H1 (cell line): ENCODE results near the gene VTN. TPM values are rescaled to one million over a fixed set of nuclear protein-coding genes. Genes with fewer than 3 reads are reported as not detected.

Experiments
- CTCF ChIA-PET: fragments of 300-600 bp; sonication (Branson Sonifier 250); formaldehyde crosslinking; loops from one replicate; lab custom pipeline; 2021; ENCODE audit not compliant: partially characterized antibody; lab: Charles Lee
- POLR2A ChIA-PET: fragments of 300-600 bp; sonication (Branson Sonifier 250); formaldehyde crosslinking; loops from one replicate; lab custom pipeline; 2021; ENCODE audit warnings: inconsistent platforms; ENCODE audit not compliant: partially characterized antibody; lab: Charles Lee
- DNase-seq, 2 experiments: peaks; one replicate each; pipeline versions ENCODE4 v3.0.0 to v3.0.0-alpha.2; 2010 to 2022; ENCODE audit warnings: low spot score in 2 of 2, low read depth in 1 of 2, mixed read lengths in 1 of 2
- FAIRE-seq: peaks from 2 replicates; lab custom pipeline; 2011; peaks lifted over from hg19 to GRCh38; lab: Jason Lieb, UNC
- H2AFZ ChIP-seq: 2 replicates; pipeline ENCODE4 v1.8.1; 2012; ENCODE audit warnings: low read length, inconsistent platforms
- H2AK5ac ChIP-seq: 2 replicates; pipeline ENCODE4 v1.6.1; 2013; ENCODE audit warnings: low read depth, low read length
- H2BK120ac ChIP-seq: replicated peaks from 2 replicates; pipeline ENCODE3; 2013; ENCODE audit warnings: low read depth, low read length, inconsistent platforms
- H2BK12ac ChIP-seq: 2 replicates; pipeline ENCODE4 v1.6.1; 2013; ENCODE audit warnings: low read depth, low read length
- H2BK15ac ChIP-seq: 2 replicates; pipeline ENCODE4 v1.6.1; 2013; ENCODE audit warnings: low read length
- H2BK20ac ChIP-seq: 2 replicates; pipeline ENCODE4 v1.6.1; 2013; ENCODE audit warnings: low read length
- H2BK5ac ChIP-seq: 2 replicates; pipeline ENCODE4 v1.6.1; 2013; ENCODE audit warnings: low read depth, low read length
- H3K14ac ChIP-seq: 2 replicates; pipeline ENCODE4 v1.6.1; 2013; ENCODE audit warnings: inconsistent platforms; ENCODE audit not compliant: insufficient read length
- H3K18ac ChIP-seq: 2 replicates; pipeline ENCODE4 v1.6.1; 2013; ENCODE audit warnings: low read length; ENCODE audit errors: extremely low read depth
- H3K23ac ChIP-seq: 2 replicates; pipeline ENCODE4 v1.6.1; 2013; ENCODE audit warnings: inconsistent platforms; ENCODE audit not compliant: insufficient read length
- H3K23me2 ChIP-seq: 2 replicates; pipeline ENCODE4 v1.6.1; 2013; ENCODE audit warnings: low read depth, low read length
- H3K27ac ChIP-seq: 2 replicates; pipeline ENCODE4 v1.6.1; 2011; ENCODE audit warnings: low read depth, low read length, inconsistent platforms
- H3K27me3 ChIP-seq, 4 experiments: replicated peaks in 1 of 4; 1 replicate in 1 of 4; 2 replicates in 3 of 4; pipeline versions ENCODE4 v1.6.1 to v1.8.1; 2011 to 2013; ENCODE audit warnings: low read length in 3 of 4, mild to moderate bottlenecking in 3 of 4, inconsistent platforms in 2 of 4, mixed read lengths in 2 of 4, moderate library complexity in 1 of 4; ENCODE audit not compliant: control insufficient read depth in 3 of 4, insufficient read depth in 3 of 4; ENCODE audit errors: extremely low read depth in 1 of 4
- H3K36me3 ChIP-seq, 4 experiments: 2 replicates each; pipeline versions ENCODE4 v1.6.1 to v1.8.1; 2011 to 2013; ENCODE audit warnings: mild to moderate bottlenecking in 4 of 4, low read length in 3 of 4, moderate library complexity in 2 of 4, control low read depth in 1 of 4, inconsistent platforms in 1 of 4; ENCODE audit not compliant: insufficient read depth in 4 of 4, control insufficient read depth in 2 of 4
- H3K4ac ChIP-seq: replicated peaks from 2 replicates; pipeline ENCODE3; 2013; ENCODE audit warnings: low read length, low read depth, mixed read lengths, inconsistent platforms; ENCODE audit not compliant: insufficient read length
- H3K4me1 ChIP-seq, 4 experiments: replicated peaks in 1 of 4; 1 replicate in 1 of 4; 2 replicates in 3 of 4; pipeline versions ENCODE4 v1.6.1 to v1.8.1; 2011 to 2013; ENCODE audit warnings: low read length in 3 of 4, inconsistent platforms in 2 of 4, mixed read lengths in 1 of 4; ENCODE audit not compliant: insufficient read depth in 4 of 4, control insufficient read depth in 3 of 4
- H3K4me2 ChIP-seq, 2 experiments: 2 replicates each; pipeline versions ENCODE4 v1.6.1 to v1.8.1; 2011 to 2013; ENCODE audit warnings: low read depth in 2 of 2, low read length in 2 of 2, control low read depth in 1 of 2, inconsistent platforms in 1 of 2, mild to moderate bottlenecking in 1 of 2; ENCODE audit not compliant: insufficient read depth in 1 of 2
- H3K4me3 ChIP-seq, 4 experiments: fragments of 200-600, 300-600 bp in 1 of 4; sonication (generic), shearing (Covaris generic), sonication (Bioruptor Twin) in 1 of 4; 2 replicates each; pipeline versions ENCODE4 v1.5.1 to v1.8.1; 2011 to 2016; ENCODE audit warnings: low read length in 4 of 4, low read depth in 3 of 4, control low read depth in 2 of 4, inconsistent platforms in 2 of 4, mild to moderate bottlenecking in 2 of 4, mixed read lengths in 1 of 4, moderate library complexity in 1 of 4; ENCODE audit not compliant: insufficient read depth in 2 of 4; ENCODE audit errors: extremely low read depth in 1 of 4
- H3K56ac ChIP-seq: replicated peaks from 2 replicates; pipeline ENCODE3; 2013; ENCODE audit warnings: low read depth, mild to moderate bottlenecking, mixed read lengths, low read length, inconsistent platforms; ENCODE audit not compliant: insufficient read length
- H3K79me1 ChIP-seq: 2 replicates; pipeline ENCODE4 v1.6.1; 2013; ENCODE audit warnings: low read depth, low read length, control low read depth
- H3K79me2 ChIP-seq, 2 experiments: 2 replicates each; pipeline versions ENCODE4 v1.6.1 to v1.8.1; 2012 to 2013; ENCODE audit warnings: low read length in 2 of 2, mild to moderate bottlenecking in 2 of 2, inconsistent platforms in 1 of 2; ENCODE audit not compliant: insufficient read depth in 2 of 2, control insufficient read depth in 1 of 2
- H3K9ac ChIP-seq, 4 experiments: replicated peaks in 1 of 4; 1 replicate in 1 of 4; 2 replicates in 3 of 4; pipeline versions ENCODE4 v1.6.1 to v1.8.1; 2011 to 2013; ENCODE audit warnings: low read depth in 3 of 4, low read length in 3 of 4, control low read depth in 2 of 4, mild to moderate bottlenecking in 2 of 4, moderate library complexity in 2 of 4, inconsistent platforms in 1 of 4; ENCODE audit errors: extremely low read depth in 1 of 4
- H3K9me3 ChIP-seq, 2 experiments: 2 replicates each; pipeline versions ENCODE4 v1.6.1 to v1.8.1; 2012 to 2013; ENCODE audit warnings: mild to moderate bottlenecking in 2 of 2, moderate library complexity in 2 of 2, control low read depth in 1 of 2, inconsistent platforms in 1 of 2, low read depth in 1 of 2, low read length in 1 of 2, mixed read lengths in 1 of 2; ENCODE audit not compliant: insufficient read depth in 2 of 2
- H4K20me1 ChIP-seq, 2 experiments: replicated peaks in 1 of 2; 2 replicates each; pipeline versions ENCODE3 to v1.8.1; 2011 to 2013; ENCODE audit warnings: inconsistent platforms in 2 of 2, low read length in 2 of 2, mild to moderate bottlenecking in 1 of 2; ENCODE audit not compliant: insufficient read depth in 2 of 2, control insufficient read depth in 1 of 2
- H4K5ac ChIP-seq: 2 replicates; pipeline ENCODE4 v1.6.1; 2013; ENCODE audit warnings: low read length, low read depth, mixed read lengths, inconsistent platforms; ENCODE audit not compliant: insufficient read length
- H4K8ac ChIP-seq: 2 replicates; pipeline ENCODE4 v1.8.0; 2013; ENCODE audit warnings: mild to moderate bottlenecking, moderate library complexity, low read length, inconsistent platforms; ENCODE audit not compliant: insufficient read depth; ENCODE audit errors: extremely low read depth
- H4K91ac ChIP-seq: replicated peaks from 2 replicates; pipeline ENCODE3; 2013; ENCODE audit warnings: low read length, mixed read lengths, inconsistent platforms; ENCODE audit not compliant: insufficient read length
- CBX8 ChIP-seq: fragments of 300-800, 300-1000 bp; sonication (generic); IDR thresholded peaks from 2 replicates; pipeline ENCODE4 v1.7.1; 2016; ENCODE audit warnings: low read depth, low read length, borderline replicate concordance
- CTBP2 ChIP-seq: IDR thresholded peaks from 2 replicates; pipeline ENCODE4 v1.7.0; 2011; ENCODE audit warnings: borderline replicate concordance, mild to moderate bottlenecking, moderate library complexity, mixed read lengths, low read length; ENCODE audit not compliant: insufficient read depth, insufficient read length
- KDM4A ChIP-seq: IDR thresholded peaks from one replicate; pipeline ENCODE4 v1.7.1; 2012; ENCODE audit warnings: low read depth, mild to moderate bottlenecking, moderate library complexity, low read length, inconsistent platforms; ENCODE audit not compliant: severe bottlenecking
- KDM5A ChIP-seq: fragments of 200-600 bp; IDR thresholded peaks from 2 replicates; pipeline ENCODE4 v1.7.1; 2012; ENCODE audit warnings: mild to moderate bottlenecking, low read length, inconsistent platforms, mixed read lengths
- POU5F1 ChIP-seq: IDR thresholded peaks from 2 replicates; pipeline ENCODE4 v1.6.1; 2011; ENCODE audit warnings: low read depth, mild to moderate bottlenecking, low read length, moderate library complexity
- RNF2 ChIP-seq: fragments of 200-900, 300-1000 bp; sonication (generic); IDR thresholded peaks from 2 replicates; pipeline ENCODE4 v1.7.1; 2016; ENCODE audit warnings: borderline replicate concordance, low read depth, mild to moderate bottlenecking, antibody characterized with exemption, low read length; ENCODE audit not compliant: poor library complexity, severe bottlenecking; ENCODE audit errors: missing control alignments
- SIRT6 ChIP-seq: IDR thresholded peaks from one replicate; pipeline ENCODE4 v1.7.1; 2012; ENCODE audit warnings: low read length, inconsistent platforms
- SIX5 ChIP-seq: IDR thresholded peaks from 2 replicates; pipeline ENCODE4 v1.6.1; 2011; ENCODE audit warnings: mild to moderate bottlenecking, low read depth, low read length
- SP1 ChIP-seq: IDR thresholded peaks from 2 replicates; pipeline ENCODE4 v1.6.1; 2011; ENCODE audit warnings: low read depth, low read length
- TAF1 ChIP-seq: IDR thresholded peaks from 2 replicates; pipeline ENCODE4 v1.6.1; 2011; ENCODE audit warnings: mild to moderate bottlenecking, low read depth, low read length
- TAF7 ChIP-seq: optimal IDR thresholded peaks from 2 replicates; pipeline ENCODE3; 2011; ENCODE audit warnings: low read depth, mild to moderate bottlenecking, inconsistent platforms, low read length, moderate library complexity, borderline replicate concordance
- whole genome bisulfite sequencing, 2 experiments: shearing (Covaris generic) in 1 of 2; methylation state at CpG; one replicate each; pipeline versions ENCODE4 v1.1.6 to v1.1.7; 2013 to 2015; ENCODE audit warnings: low lambda C conversion rate in 2 of 2, mixed read lengths in 2 of 2, inconsistent platforms in 1 of 2, low coverage in 1 of 2, missing lambda C conversion rate in 1 of 2; ENCODE audit not compliant: insufficient replicate concordance in 2 of 2, insufficient coverage in 1 of 2, insufficient read length in 1 of 2; ENCODE audit errors: extremely low coverage in 1 of 2, missing lambda C conversion rate in 1 of 2; 5-methylcytosine and 5-hydroxymethylcytosine counted together
- polyA plus RNA-seq, 7 experiments: library from polyadenylated mRNA; depleted of rRNA in 3 of 7; stranded (reverse) in 5 of 7; unstranded in 2 of 7; fragments of >200 nt in 5 of 7; fragments of 200-250 nt in 2 of 7; gene quantifications; 1 replicate in 5 of 7; 2 replicates in 1 of 7; 4 replicates in 1 of 7; pipeline versions ENCODE4 v1.2.1 to v1.2.3, GENCODE V29; 2011 to 2013; ENCODE audit warnings: missing spikeins in 2 of 7, mixed read lengths in 2 of 7
- total RNA-seq: library from RNA; stranded (reverse); fragmentation: NEBNext Ultra II Directional; extraction: Animal tissue kit (Norgen Biotek cat#: 25700); gene quantifications from 2 replicates; pipeline ENCODE4 v1.2.1, GENCODE V29; 2021
- TF ChIP-seq, protein P1 (sequence below): IDR thresholded peaks from 2 replicates; pipeline ENCODE4 v1.6.1; 2012; ENCODE audit warnings: inconsistent platforms

Gene VTN
- total and polyA plus RNA-seq, 2 of the 8 experiments (the other 6 are each of a cell fraction or from before 2014, with no cell fraction given), result 0.18 TPM; not detected in 1

DNA sequence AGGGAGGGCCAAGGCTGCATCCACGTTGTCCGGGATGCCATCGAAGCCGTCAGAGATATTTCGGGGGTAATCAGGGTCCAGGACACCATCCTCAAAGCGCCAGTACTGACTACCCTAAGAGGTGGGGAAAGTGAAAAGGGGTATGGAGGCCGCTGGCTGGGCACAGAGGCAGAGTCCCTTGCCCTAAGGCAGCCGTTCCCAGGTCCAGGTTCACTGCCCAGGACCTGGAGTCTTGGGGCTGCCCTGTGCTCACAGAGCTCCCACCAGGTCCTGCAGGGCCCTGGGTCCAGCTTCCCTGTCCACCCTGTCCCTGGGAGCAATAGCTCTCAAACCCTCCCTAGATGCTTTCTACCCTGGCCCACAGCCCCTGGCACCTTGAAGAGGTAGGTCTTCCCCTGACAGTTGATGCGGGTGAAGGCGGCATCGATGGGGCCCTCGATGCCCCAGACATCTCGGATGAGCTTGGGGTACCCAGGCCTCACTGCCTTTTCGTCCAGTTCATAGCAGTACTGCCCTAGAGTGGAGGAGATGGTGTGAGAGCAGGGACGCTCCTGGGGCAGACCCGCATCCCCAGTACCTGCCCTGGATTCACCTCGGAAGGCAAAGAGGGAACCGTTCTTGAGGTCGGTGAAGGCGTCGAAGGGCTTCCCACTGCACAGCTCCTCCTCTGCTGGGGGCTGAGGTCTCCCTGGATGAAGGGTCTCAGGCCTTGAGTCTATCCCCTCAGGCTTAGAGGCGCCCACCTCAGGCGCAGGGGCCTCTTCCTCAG lies 1.0 kb downstream of the VTN start:
- no peaks in the 10 kb centered on the region for H3K79me2 ChIP-seq
- H4K20me1 ChIP-seq, result peaks cover 2 to 12% of the 10 kb centered on the region in 2 experiments
- peaks cover 16% of the 10 kb centered on the region; the same call in 1 of the 2 replicates for H3K23me2 ChIP-seq
- 0 out of 8 replicates have a peak, but pooled peaks cover 0 to 2% (median 0%) of the 10 kb centered on the region in 4 experiments for H3K36me3 ChIP-seq
- H3K18ac ChIP-seq, result no peak overlapping the region
- H3K56ac ChIP-seq, result no peak overlapping the region
- no peak overlapping the region for H3K14ac ChIP-seq
- POLR2A ChIA-PET, result interaction anchor here (1.0 to 12.7 kb wide), 4 partner anchors 11 to 43 kb away, joined by 3 to 103 read pairs (median 6); partner anchors contain the start of genes IFT20, POLDIP2 and TNFAIP1
- WGBS, 2 experiments, result 89% methylated on average over 23 of the region's 23 CpGs; no CpG with 5 or more reads in 1 of the 2 experiments
- no peak overlapping the region for H4K8ac ChIP-seq
- no peak overlapping the region for H4K91ac ChIP-seq
- H3K4me3 ChIP-seq, result no peak overlapping the region
- H3K4me1 ChIP-seq, result peaks cover 3 to 16% (median 9%) of the 10 kb centered on the region in 4 experiments; a peak in 6 of 7 replicates
- no peak overlapping the region for H4K5ac ChIP-seq
- H2BK12ac ChIP-seq, result no peak overlapping the region
- H2BK20ac ChIP-seq, result no peak overlapping the region
- H3K9ac ChIP-seq, result no peak overlapping the region
- no peak overlapping the region for H3K4ac ChIP-seq
- peaks cover 9 to 19% (median 19%) of the 10 kb centered on the region in 4 experiments for H3K27me3 ChIP-seq
- no peak overlapping the region for H2BK15ac ChIP-seq
- FAIRE-seq (no peak), DNase-seq (no peak)
- H2AFZ ChIP-seq, result no peak overlapping the region
- no peak overlapping the region for H2BK120ac ChIP-seq
- no peaks in the 10 kb centered on the region for H3K9me3 ChIP-seq
- no peak overlapping the region for H2BK5ac ChIP-seq
- H3K4me2 ChIP-seq, result no peak overlapping the region
- no peak overlapping the region for H3K27ac ChIP-seq
- no peaks in the 10 kb centered on the region for H3K79me1 ChIP-seq
- H2AK5ac ChIP-seq, result no peak overlapping the region
- CTCF ChIA-PET, result interaction anchor here (0.8 to 4.6 kb wide), 11 partner anchors 8 to 180 kb away, joined by 3 to 20 read pairs (median 3); partner anchors contain the start of gene POLDIP2
- no peak overlapping the region for H3K23ac ChIP-seq
- TF ChIP-seq CTBP2 (no peak), SP1 (no peak), TAF1 (no peak), SIRT6 (no peak), TAF7 (no peak), POU5F1 (no peak), CBX8 (no peak), RNF2 (no peak), SIX5 (no peak), KDM4A (no peak), KDM5A (no peak)
- TF ChIP-seq, protein P1, sequence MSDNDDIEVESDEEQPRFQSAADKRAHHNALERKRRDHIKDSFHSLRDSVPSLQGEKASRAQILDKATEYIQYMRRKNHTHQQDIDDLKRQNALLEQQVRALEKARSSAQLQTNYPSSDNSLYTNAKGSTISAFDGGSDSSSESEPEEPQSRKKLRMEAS, result no peak
